Large intestine (tissue), 3 donors: ENCODE measurements around the gene TXNRD2. TPM values are rescaled to one million over a fixed set of nuclear protein-coding genes. Genes with fewer than 3 reads are reported as not detected.
A peak's percentile ranks its signal among the peaks of the same experiment; 100 is the strongest.

ENCODE experiments used
- DNase-seq, 2 donors: peaks; one replicate each; pipeline versions ENCODE4 v3.0.0 to v3.0.0-alpha.2; 2013
- H3K27ac ChIP-seq: one replicate; pipeline ENCODE4 v1.5.1; 2013; ENCODE audit warnings: low read length
- H3K27me3 ChIP-seq: 2 replicates; pipeline ENCODE4 v1.6.1; 2013; ENCODE audit warnings: low read length; ENCODE audit not compliant: control insufficient read depth, insufficient read depth
- H3K36me3 ChIP-seq: 2 replicates; pipeline ENCODE4 v1.6.1; 2013; ENCODE audit warnings: low read length; ENCODE audit not compliant: control insufficient read depth, insufficient read depth
- H3K4me1 ChIP-seq: one replicate; pipeline ENCODE4 v1.6.1; 2013; ENCODE audit warnings: low read length; ENCODE audit not compliant: control insufficient read depth, insufficient read depth
- H3K4me3 ChIP-seq: one replicate; pipeline ENCODE4 v1.5.1; 2013; ENCODE audit warnings: low read length
- H3K9me3 ChIP-seq: one replicate; pipeline ENCODE4 v1.6.1; 2013; ENCODE audit warnings: mild to moderate bottlenecking, low read depth, low read length, moderate library complexity; ENCODE audit not compliant: control insufficient read depth
- WGBS: methylation state at CpG from one replicate; pipeline ENCODE4 v1.1.5; 2013; ENCODE audit warnings: low lambda C conversion rate; ENCODE audit not compliant: insufficient coverage; 5-methylcytosine and 5-hydroxymethylcytosine counted together
- polyA plus RNA-seq: library from polyadenylated mRNA; unstranded; fragments of 120-200 nt; gene quantifications from one replicate; pipeline ENCODE4 v1.2.1, GENCODE V29; 2013

Gene TXNRD2
- polyA plus RNA-seq, 1 donor: 22.5 TPM

- DNase-seq: no peak
- Histone ChIP-seq H3K9me3 (no peaks in the 10 kb centered on the region), H3K27me3 (no peaks in the 10 kb centered on the region), H3K27ac (no peak overlapping the region), H3K36me3 (peaks cover 55% of the 10 kb centered on the region), H3K4me1 (no peaks in the 10 kb centered on the region), H3K4me3 (no peak overlapping the region)
- WGBS: no CpG with 5 or more reads among the region's 12 CpGs
These were observed 24.1 kb downstream of the TXNRD2 start for GRCh38 chr22:19917389-19918138.

- DNase-seq: no peak
- H3K36me3 ChIP-seq: peaks cover 59% of the 10 kb centered on the region
- H3K27ac ChIP-seq: no peak overlapping the region
- no CpG with 5 or more reads among the region's 7 CpGs for WGBS
- no peaks in the 10 kb centered on the region for H3K4me1 ChIP-seq
- H3K4me3 ChIP-seq: no peak overlapping the region
- H3K27me3 ChIP-seq: no peaks in the 10 kb centered on the region
- H3K9me3 ChIP-seq: no peaks in the 10 kb centered on the region
These were observed 24.7 kb downstream of the TXNRD2 start for GRCh38 chr22:19916941-19917340.

- no peak for DNase-seq
- 80% methylated on average over 2 of the region's 9 CpGs for WGBS
- H3K27me3 ChIP-seq: no peaks in the 10 kb centered on the region
- no peaks in the 10 kb centered on the region for H3K9me3 ChIP-seq
- peaks cover 62% of the 10 kb centered on the region for H3K36me3 ChIP-seq
- no peak overlapping the region for H3K4me3 ChIP-seq
- no peaks in the 10 kb centered on the region for H3K4me1 ChIP-seq
- H3K27ac ChIP-seq: no peak overlapping the region
These were observed 25.6 kb downstream of the TXNRD2 start for GRCh38 chr22:19916006-19916405.

- no CpG with 5 or more reads among the region's 13 CpGs for WGBS
These were observed 26.2 kb downstream of the TXNRD2 start for GRCh38 chr22:19915287-19915954.

GRCh38 chr22:19914201-19914943 is 27.2 kb downstream of the TXNRD2 start:
- H3K4me1 ChIP-seq: no peaks in the 10 kb centered on the region
- WGBS: 100% methylated on average over 1 of the region's 9 CpGs
- H3K36me3 ChIP-seq: peaks cover 65% of the 10 kb centered on the region
- H3K9me3 ChIP-seq: no peaks in the 10 kb centered on the region
- no peak for DNase-seq
- no peaks in the 10 kb centered on the region for H3K27me3 ChIP-seq
- H3K4me3 ChIP-seq: no peak overlapping the region
- no peak overlapping the region for H3K27ac ChIP-seq

More at GRCh38 chr22:19915287-19915954, 26.2 kb downstream of the TXNRD2 start:
- H3K4me3 ChIP-seq: no peak overlapping the region
- no peaks in the 10 kb centered on the region for H3K27me3 ChIP-seq
- H3K4me1 ChIP-seq: no peaks in the 10 kb centered on the region
- H3K27ac ChIP-seq: no peak overlapping the region
- peaks cover 62% of the 10 kb centered on the region for H3K36me3 ChIP-seq
- DNase-seq: no peak
- no peaks in the 10 kb centered on the region for H3K9me3 ChIP-seq

GRCh38 chr22:19913337-19913936 is 28.2 kb downstream of the TXNRD2 start:
- Histone ChIP-seq H3K4me3 (no peak overlapping the region), H3K9me3 (no peaks in the 10 kb centered on the region), H3K27ac (no peak overlapping the region), H3K36me3 (peaks cover 59% of the 10 kb centered on the region), H3K4me1 (no peaks in the 10 kb centered on the region), H3K27me3 (no peaks in the 10 kb centered on the region)
- DNase-seq: no peak
- 100% methylated on average over 2 of the region's 6 CpGs for WGBS

GRCh38 chr22:19912271-19912999 is 29.2 kb downstream of the TXNRD2 start:
- Histone ChIP-seq H3K27me3 (no peaks in the 10 kb centered on the region), H3K9me3 (no peaks in the 10 kb centered on the region), H3K4me3 (no peak overlapping the region), H3K36me3 (peaks cover 53% of the 10 kb centered on the region), H3K4me1 (no peaks in the 10 kb centered on the region), H3K27ac (no peak overlapping the region)
- WGBS: no CpG with 5 or more reads among the region's 20 CpGs
- DNase-seq: no peak

GRCh38 chr22:19911540-19912270 is 29.9 kb downstream of the TXNRD2 start:
- Histone ChIP-seq H3K36me3 (peaks cover 46% of the 10 kb centered on the region), H3K27ac (no peak overlapping the region), H3K4me1 (no peaks in the 10 kb centered on the region), H3K4me3 (no peak overlapping the region), H3K27me3 (no peaks in the 10 kb centered on the region), H3K9me3 (no peaks in the 10 kb centered on the region)
- 93% methylated on average over 2 of the region's 12 CpGs for WGBS
- no peak for DNase-seq

- Histone ChIP-seq H3K4me3 (no peak overlapping the region), H3K9me3 (no peaks in the 10 kb centered on the region), H3K4me1 (no peaks in the 10 kb centered on the region), H3K36me3 (peaks cover 41% of the 10 kb centered on the region), H3K27me3 (no peaks in the 10 kb centered on the region), H3K27ac (no peak overlapping the region)
- WGBS: no CpG with 5 or more reads among the region's 4 CpGs
- DNase-seq: peak in 1 of 2 donors; percentile 15
These were observed 31.4 kb downstream of the TXNRD2 start for GRCh38 chr22:19910180-19910744.
